Loucy (cell line): ENCODE measurements around the gene BCAS3.

Source experiments
- EZH2phosphoT487 ChIP-seq: fragments of 200-600 bp; IDR thresholded peaks from 2 replicates; pipeline ENCODE4 v1.6.1; 2018; ENCODE audit warnings: antibody characterized with exemption, mild to moderate bottlenecking, moderate library complexity, borderline replicate concordance
- TF ChIP-seq, protein P1 (sequence below): fragments of 200-600 bp; sonication (generic); conservative IDR thresholded peaks from 2 replicates; pipeline ENCODE4 v1.5.1; 2014; ENCODE audit warnings: mild to moderate bottlenecking, antibody characterized with exemption, low read length

DNA sequence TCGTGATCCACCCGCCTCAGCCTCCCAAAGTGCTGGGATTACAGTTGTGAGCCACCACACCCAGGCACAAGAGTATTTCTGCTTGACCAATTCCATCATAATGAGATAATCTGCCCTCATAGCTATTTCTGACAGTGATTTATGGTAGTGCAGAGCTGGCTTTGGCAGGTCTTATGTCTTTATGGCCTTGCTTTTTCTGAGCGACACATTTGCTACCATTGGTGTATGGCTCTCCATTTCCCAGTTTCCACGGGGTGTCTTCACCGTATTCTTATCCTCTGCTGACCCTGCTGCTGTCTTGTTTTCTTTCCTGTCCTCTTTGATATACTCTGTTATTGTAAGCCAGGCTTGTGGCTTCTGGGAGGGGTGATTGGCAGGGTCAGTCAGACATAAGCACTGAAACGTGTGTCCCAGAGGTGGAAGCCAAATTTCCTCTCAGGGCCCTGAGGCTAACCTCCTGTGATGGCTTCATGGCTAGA is 560.8 kb downstream of the BCAS3 start:
- no peak for TF ChIP-seq EZH2phosphoT487
- TF ChIP-seq, protein P1, sequence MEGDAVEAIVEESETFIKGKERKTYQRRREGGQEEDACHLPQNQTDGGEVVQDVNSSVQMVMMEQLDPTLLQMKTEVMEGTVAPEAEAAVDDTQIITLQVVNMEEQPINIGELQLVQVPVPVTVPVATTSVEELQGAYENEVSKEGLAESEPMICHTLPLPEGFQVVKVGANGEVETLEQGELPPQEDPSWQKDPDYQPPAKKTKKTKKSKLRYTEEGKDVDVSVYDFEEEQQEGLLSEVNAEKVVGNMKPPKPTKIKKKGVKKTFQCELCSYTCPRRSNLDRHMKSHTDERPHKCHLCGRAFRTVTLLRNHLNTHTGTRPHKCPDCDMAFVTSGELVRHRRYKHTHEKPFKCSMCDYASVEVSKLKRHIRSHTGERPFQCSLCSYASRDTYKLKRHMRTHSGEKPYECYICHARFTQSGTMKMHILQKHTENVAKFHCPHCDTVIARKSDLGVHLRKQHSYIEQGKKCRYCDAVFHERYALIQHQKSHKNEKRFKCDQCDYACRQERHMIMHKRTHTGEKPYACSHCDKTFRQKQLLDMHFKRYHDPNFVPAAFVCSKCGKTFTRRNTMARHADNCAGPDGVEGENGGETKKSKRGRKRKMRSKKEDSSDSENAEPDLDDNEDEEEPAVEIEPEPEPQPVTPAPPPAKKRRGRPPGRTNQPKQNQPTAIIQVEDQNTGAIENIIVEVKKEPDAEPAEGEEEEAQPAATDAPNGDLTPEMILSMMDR: no peak
